HG03280 (cell line): ENCODE data around the gene ZRANB3.
"Not testable (repeated sequence)": the region's sequence is repeated elsewhere in the genome, so short reads cannot be mapped to it uniquely, and the experiment has no call there.

Source experiments
- ATAC-seq: cut with Tn5 transposase; IDR thresholded peaks from one replicate; pipeline ENCODE4 v1.9.1; 2021; ENCODE audit warnings: mild to moderate bottlenecking, moderate library complexity; ENCODE audit not compliant: unreplicated experiment

Gene ZRANB3

GRCh38 chr2:135530313-135531230 lies at the start of gene ZRANB3:
TSS of gene ZRANB3 (minus strand) at chr2:135531218.
- peak; percentile 72 for ATAC-seq

- ATAC-seq = no peak
Measured at GRCh38 chr2:135573620-135574019, 42.6 kb upstream of the ZRANB3 start.

GRCh38 chr2:135570884-135571283 lies 39.9 kb upstream of the ZRANB3 start:
- ATAC-seq = no peak

GRCh38 chr2:135563793-135564192 lies 32.8 kb upstream of the ZRANB3 start:
- no peak for ATAC-seq

- no peak for ATAC-seq
Measured at GRCh38 chr2:135561925-135562324, 30.9 kb upstream of the ZRANB3 start.

GRCh38 chr2:135557530-135557929 lies 26.5 kb upstream of the ZRANB3 start:
- no peak for ATAC-seq

- ATAC-seq = no peak
Measured at GRCh38 chr2:135555311-135555710, 24.3 kb upstream of the ZRANB3 start.

GRCh38 chr2:135552887-135553286 lies 21.9 kb upstream of the ZRANB3 start:
- ATAC-seq = no peak

- no peak for ATAC-seq
Measured at GRCh38 chr2:135551356-135551755, 20.3 kb upstream of the ZRANB3 start.

- no peak for ATAC-seq
Measured at GRCh38 chr2:135547311-135547710, 16.3 kb upstream of the ZRANB3 start.

GRCh38 chr2:135546436-135546835 lies 15.4 kb upstream of the ZRANB3 start:
- ATAC-seq = no peak

- ATAC-seq = not testable (repeated sequence)
Measured at GRCh38 chr2:135533545-135533944, 2.5 kb upstream of the ZRANB3 start.

GRCh38 chr2:135532581-135532980 lies 1.6 kb upstream of the ZRANB3 start:
- no peak for ATAC-seq

GRCh38 chr2:135531231-135532197 lies 496 bp upstream of the ZRANB3 start, which contains the start of gene R3HDM1:
TSS of gene R3HDM1 (plus strand) at chr2:135531484. CDS start at chr2:135604846, 73,362 bp downstream.
- ATAC-seq = peak; percentile 79

- ATAC-seq = no peak
Measured at GRCh38 chr2:135528006-135528405, 3.0 kb downstream of the ZRANB3 start.

GRCh38 chr2:135525786-135526185 lies 5.2 kb downstream of the ZRANB3 start:
- no peak for ATAC-seq

GRCh38 chr2:135512099-135512498 lies 18.9 kb downstream of the ZRANB3 start:
- no peak for ATAC-seq

- no peak for ATAC-seq
Measured at GRCh38 chr2:135510577-135510976, 20.4 kb downstream of the ZRANB3 start.

GRCh38 chr2:135504811-135505210 lies 26.2 kb downstream of the ZRANB3 start:
- no peak for ATAC-seq

- ATAC-seq = not testable (repeated sequence)
Measured at GRCh38 chr2:135498588-135498987, 32.4 kb downstream of the ZRANB3 start.

- ATAC-seq = no peak
Measured at GRCh38 chr2:135494917-135495316, 36.1 kb downstream of the ZRANB3 start.
